HepG2 (cell line): ENCODE measurements around the gene RNPEPL1. TPM values are rescaled to one million over a fixed set of nuclear protein-coding genes. Genes with fewer than 3 reads are reported as not detected.

Experiments used
- ARID5B ChIP-seq: IDR thresholded peaks from 2 replicates; pipeline ENCODE4 v1.4.0; 2020; ENCODE audit warnings: mild to moderate bottlenecking, missing genetic modification reagents
- CEBPG ChIP-seq: IDR thresholded peaks from 2 replicates; pipeline ENCODE4 v1.6.1; 2016
- CHCHD3 ChIP-seq: sonication (generic); formaldehyde crosslinking; IDR thresholded peaks from 2 replicates; pipeline ENCODE4 v1.8.0; 2022; ENCODE audit warnings: mild to moderate bottlenecking, missing genetic modification reagents, moderate library complexity
- GATA4 ChIP-seq: sonication (generic); IDR thresholded peaks from 2 replicates; pipeline ENCODE4 v1.6.1; 2016; ENCODE audit warnings: antibody characterized with exemption, low read depth, borderline replicate concordance
- ISL2 ChIP-seq: sonication (generic); formaldehyde crosslinking; IDR thresholded peaks from 2 replicates; pipeline ENCODE4 v1.5.0; 2020; ENCODE audit warnings: missing genetic modification reagents
- JDP2 ChIP-seq: sonication (generic); formaldehyde crosslinking; IDR thresholded peaks from 2 replicates; pipeline ENCODE4 v1.8.1; 2022; ENCODE audit warnings: missing genetic modification reagents, borderline replicate concordance
- JUNB ChIP-seq: sonication (generic); formaldehyde crosslinking; IDR thresholded peaks from 2 replicates; pipeline ENCODE4 v1.8.0; 2022; ENCODE audit warnings: missing genetic modification reagents, mild to moderate bottlenecking, borderline replicate concordance
- NFYC ChIP-seq: IDR thresholded peaks from 2 replicates; pipeline ENCODE4 v1.6.1; 2016; ENCODE audit warnings: missing genetic modification reagents, missing compliant biosample characterization
- SAP130 ChIP-seq: IDR thresholded peaks from 2 replicates; pipeline ENCODE4 v1.6.1; 2016; ENCODE audit warnings: low read depth
- SP4 ChIP-seq: sonication (generic); formaldehyde crosslinking; IDR thresholded peaks from 2 replicates; pipeline ENCODE4 v1.8.1; 2023; ENCODE audit warnings: mild to moderate bottlenecking, missing genetic modification reagents
- THRA ChIP-seq: sonication (generic); formaldehyde crosslinking; IDR thresholded peaks from 2 replicates; pipeline ENCODE4 v1.4.0; 2020; ENCODE audit warnings: missing genetic modification reagents, borderline replicate concordance
- ZFP36L2 ChIP-seq: sonication (generic); formaldehyde crosslinking; IDR thresholded peaks from 2 replicates; pipeline ENCODE4 v1.4.0; 2020; ENCODE audit warnings: missing genetic modification reagents
- ZNF549 ChIP-seq: sonication (generic); formaldehyde crosslinking; IDR thresholded peaks from 2 replicates; pipeline ENCODE4 v1.5.0; 2020; ENCODE audit warnings: missing genetic modification reagents
- polyA plus RNA-seq, 8 experiments: library from polyadenylated mRNA; depleted of rRNA in 3 of 8; stranded (reverse) in 7 of 8; unstranded in 1 of 8; fragments of >200 nt; fragmentation: Illumina TruSeq in 4 of 8; extraction: Trizol in 4 of 8; gene quantifications; 2 replicates each; pipeline versions ENCODE4 v1.2.1 to v1.2.3, GENCODE V29; 2011 to 2016; ENCODE audit warnings: low read depth in 4 of 8, missing spikeins in 1 of 8, mixed read lengths in 1 of 8; ENCODE audit not compliant: insufficient read depth in 1 of 8
- total RNA-seq, 5 experiments: library from RNA; depleted of rRNA; stranded (reverse); fragments of >200 nt; fragmentation: Illumina TruSeq; extraction: Trizol; gene quantifications; 2 replicates each; pipeline ENCODE4 v1.2.3, GENCODE V29; 2016; ENCODE audit warnings: low read depth in 1 of 5
- TF ChIP-seq, protein P1 (sequence below): IDR thresholded peaks from 2 replicates; pipeline ENCODE4 v1.6.1; 2012; ENCODE audit warnings: low read depth, low read length, improper control_type of control experiment
- TF ChIP-seq, protein P2 (sequence below): sonication (generic); formaldehyde crosslinking; IDR thresholded peaks from 2 replicates; pipeline ENCODE4 v1.8.1; 2023; ENCODE audit warnings: mild to moderate bottlenecking, inconsistent platforms, moderate library complexity, missing genetic modification reagents, borderline replicate concordance
- TF ChIP-seq, protein P3 (sequence below): sonication (generic); formaldehyde crosslinking; IDR thresholded peaks from 2 replicates; pipeline ENCODE4 v1.5.1; 2020; ENCODE audit warnings: mild to moderate bottlenecking, missing genetic modification reagents
- TF ChIP-seq, protein P4 (sequence below): sonication (generic); formaldehyde crosslinking; IDR thresholded peaks from 2 replicates; pipeline ENCODE4 v1.5.0; 2020; ENCODE audit warnings: missing genetic modification reagents, mild to moderate bottlenecking, borderline replicate concordance

Gene RNPEPL1
- total and polyA plus RNA-seq, 2 of the 13 experiments (the other 11 are each of a cell fraction or from before 2014, with no cell fraction given), result 13.0 to 18.0 TPM

DNA sequence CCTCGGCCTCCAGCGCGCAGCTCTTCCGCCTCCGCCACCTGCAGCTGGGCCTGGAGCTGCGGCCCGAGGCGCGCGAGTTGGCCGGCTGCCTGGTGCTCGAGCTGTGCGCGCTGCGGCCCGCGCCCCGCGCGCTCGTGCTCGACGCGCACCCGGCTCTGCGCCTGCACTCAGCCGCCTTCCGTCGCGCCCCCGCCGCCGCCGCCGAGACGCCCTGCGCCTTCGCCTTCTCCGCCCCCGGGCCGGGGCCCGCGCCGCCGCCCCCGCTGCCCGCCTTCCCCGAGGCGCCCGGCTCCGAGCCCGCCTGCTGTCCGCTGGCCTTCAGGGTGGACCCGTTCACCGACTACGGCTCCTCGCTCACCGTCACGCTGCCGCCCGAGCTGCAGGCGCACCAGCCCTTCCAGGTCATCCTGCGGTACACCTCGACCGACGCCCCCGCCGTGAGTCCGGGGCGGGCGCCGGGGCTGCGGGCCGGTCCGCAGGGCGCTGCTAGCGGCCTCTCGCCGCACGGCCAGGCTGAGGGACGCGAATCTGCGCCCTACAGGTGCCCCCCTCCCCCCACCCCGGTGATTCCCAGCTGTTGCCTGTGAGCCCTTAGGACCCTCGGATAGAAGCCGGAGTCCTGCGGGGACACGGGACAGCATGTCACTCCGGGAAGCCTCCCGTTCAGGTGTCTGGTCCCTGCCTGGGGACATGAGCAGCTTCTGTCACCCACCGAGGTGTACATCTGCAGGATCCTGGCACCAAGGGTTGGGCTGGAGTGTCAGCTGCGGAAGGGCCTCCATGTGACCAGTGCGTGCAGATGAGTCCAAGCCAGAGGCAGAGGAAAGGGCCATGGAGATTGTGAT lies 616 bp downstream of the RNPEPL1 start (continued):
- TF ChIP-seq ARID5B (no peak), THRA (CRISPR knock-in tag) (no peak), JUNB (CRISPR knock-in tag) (no peak), CEBPG (CRISPR knock-in tag) (no peak), ISL2 (CRISPR knock-in tag) (no peak), NFYC (no peak), CHCHD3 (CRISPR knock-in tag) (no peak; the same call in 1 of the 2 replicates), GATA4 (no peak), ZFP36L2 (CRISPR knock-in tag) (no peak), JDP2 (CRISPR knock-in tag) (no peak), SP4 (CRISPR knock-in tag) (peak; percentile 68; the same call in 1 of the 2 replicates), SAP130 (CRISPR knock-in tag) (peak; percentile 72), ZNF549 (CRISPR knock-in tag) (no peak)
- TF ChIP-seq, protein P1, sequence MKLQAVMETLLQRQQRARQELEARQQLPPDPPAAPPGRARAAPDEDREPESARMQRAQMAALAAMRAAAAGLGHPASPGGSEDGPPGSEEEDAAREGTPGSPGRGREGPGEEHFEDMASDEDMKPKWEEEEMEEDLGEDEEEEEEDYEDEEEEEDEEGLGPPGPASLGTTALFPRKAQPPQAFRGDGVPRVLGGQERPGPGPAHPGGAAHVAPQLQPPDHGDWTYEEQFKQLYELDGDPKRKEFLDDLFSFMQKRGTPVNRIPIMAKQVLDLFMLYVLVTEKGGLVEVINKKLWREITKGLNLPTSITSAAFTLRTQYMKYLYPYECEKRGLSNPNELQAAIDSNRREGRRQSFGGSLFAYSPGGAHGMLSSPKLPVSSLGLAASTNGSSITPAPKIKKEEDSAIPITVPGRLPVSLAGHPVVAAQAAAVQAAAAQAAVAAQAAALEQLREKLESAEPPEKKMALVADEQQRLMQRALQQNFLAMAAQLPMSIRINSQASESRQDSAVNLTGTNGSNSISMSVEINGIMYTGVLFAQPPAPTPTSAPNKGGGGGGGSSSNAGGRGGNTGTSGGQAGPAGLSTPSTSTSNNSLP, result no peak
- TF ChIP-seq, protein P2, sequence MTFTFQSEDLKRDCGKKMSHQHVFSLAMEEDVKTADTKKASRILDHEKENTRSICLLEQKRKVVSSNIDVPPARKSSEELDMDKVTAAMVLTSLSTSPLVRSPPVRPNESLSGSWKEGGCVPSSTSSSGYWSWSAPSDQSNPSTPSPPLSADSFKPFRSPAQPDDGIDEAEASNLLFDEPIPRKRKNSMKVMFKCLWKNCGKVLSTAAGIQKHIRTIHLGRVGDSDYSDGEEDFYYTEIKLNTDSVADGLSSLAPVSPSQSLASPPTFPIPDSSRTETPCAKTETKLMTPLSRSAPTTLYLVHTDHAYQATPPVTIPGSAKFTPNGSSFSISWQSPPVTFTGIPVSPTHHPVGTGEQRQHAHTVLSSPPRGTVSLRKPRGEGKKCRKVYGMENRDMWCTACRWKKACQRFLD, result no peak
- TF ChIP-seq, protein P3, sequence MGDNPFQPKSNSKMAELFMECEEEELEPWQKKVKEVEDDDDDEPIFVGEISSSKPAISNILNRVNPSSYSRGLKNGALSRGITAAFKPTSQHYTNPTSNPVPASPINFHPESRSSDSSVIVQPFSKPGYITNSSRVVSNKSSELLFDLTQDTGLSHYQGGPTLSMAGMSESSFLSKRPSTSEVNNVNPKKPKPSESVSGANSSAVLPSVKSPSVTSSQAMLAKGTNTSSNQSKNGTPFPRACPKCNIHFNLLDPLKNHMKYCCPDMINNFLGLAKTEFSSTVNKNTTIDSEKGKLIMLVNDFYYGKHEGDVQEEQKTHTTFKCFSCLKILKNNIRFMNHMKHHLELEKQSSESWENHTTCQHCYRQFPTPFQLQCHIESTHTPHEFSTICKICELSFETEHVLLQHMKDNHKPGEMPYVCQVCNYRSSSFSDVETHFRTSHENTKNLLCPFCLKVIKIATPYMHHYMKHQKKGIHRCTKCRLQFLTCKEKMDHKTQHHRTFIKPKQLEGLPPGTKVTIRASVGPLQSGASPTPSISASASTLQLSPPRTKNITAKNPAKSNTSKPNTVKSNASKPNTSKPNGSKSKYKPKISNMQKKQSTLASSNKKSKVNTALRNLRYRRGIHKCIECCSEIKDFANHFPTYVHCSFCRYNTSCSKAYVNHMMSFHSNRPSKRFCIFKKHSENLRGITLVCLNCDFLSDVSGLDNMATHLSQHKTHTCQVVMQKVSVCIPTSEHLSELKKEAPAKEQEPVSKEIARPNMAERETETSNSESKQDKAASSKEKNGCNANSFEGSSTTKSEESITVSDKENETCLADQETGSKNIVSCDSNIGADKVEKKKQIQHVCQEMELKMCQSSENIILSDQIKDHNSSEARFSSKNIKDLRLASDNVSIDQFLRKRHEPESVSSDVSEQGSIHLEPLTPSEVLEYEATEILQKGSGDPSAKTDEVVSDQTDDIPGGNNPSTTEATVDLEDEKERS (CRISPR knock-in tag), result no peak
- TF ChIP-seq, protein P4, sequence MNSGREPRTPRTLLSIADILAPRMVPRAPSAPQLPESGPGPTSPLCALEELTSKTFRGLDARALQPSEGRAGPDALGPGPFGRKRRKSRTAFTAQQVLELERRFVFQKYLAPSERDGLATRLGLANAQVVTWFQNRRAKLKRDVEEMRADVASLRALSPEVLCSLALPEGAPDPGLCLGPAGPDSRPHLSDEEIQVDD (CRISPR knock-in tag), result no peak
